H1 (cell line): ENCODE measurements around the gene ARMC3. TPM values are rescaled to one million over a fixed set of nuclear protein-coding genes. Genes with fewer than 3 reads are reported as not detected.

ENCODE experiments used
- CTCF ChIA-PET: fragments of 300-600 bp; sonication (Branson Sonifier 250); formaldehyde crosslinking; loops from one replicate; lab custom pipeline; 2021; ENCODE audit not compliant: partially characterized antibody; lab: Charles Lee
- POLR2A ChIA-PET: fragments of 300-600 bp; sonication (Branson Sonifier 250); formaldehyde crosslinking; loops from one replicate; lab custom pipeline; 2021; ENCODE audit warnings: inconsistent platforms; ENCODE audit not compliant: partially characterized antibody; lab: Charles Lee
- DNase-seq, 2 experiments: peaks; one replicate each; pipeline versions ENCODE4 v3.0.0 to v3.0.0-alpha.2; 2010 to 2022; ENCODE audit warnings: low spot score in 2 of 2, low read depth in 1 of 2, mixed read lengths in 1 of 2
- FAIRE-seq: peaks from 2 replicates; lab custom pipeline; 2011; peaks lifted over from hg19 to GRCh38; lab: Jason Lieb, UNC
- H2AFZ ChIP-seq: 2 replicates; pipeline ENCODE4 v1.8.1; 2012; ENCODE audit warnings: low read length, inconsistent platforms
- H2AK5ac ChIP-seq: 2 replicates; pipeline ENCODE4 v1.6.1; 2013; ENCODE audit warnings: low read depth, low read length
- H2BK120ac ChIP-seq: replicated peaks from 2 replicates; pipeline ENCODE3; 2013; ENCODE audit warnings: low read depth, low read length, inconsistent platforms
- H2BK12ac ChIP-seq: 2 replicates; pipeline ENCODE4 v1.6.1; 2013; ENCODE audit warnings: low read depth, low read length
- H2BK15ac ChIP-seq: 2 replicates; pipeline ENCODE4 v1.6.1; 2013; ENCODE audit warnings: low read length
- H2BK20ac ChIP-seq: 2 replicates; pipeline ENCODE4 v1.6.1; 2013; ENCODE audit warnings: low read length
- H2BK5ac ChIP-seq: 2 replicates; pipeline ENCODE4 v1.6.1; 2013; ENCODE audit warnings: low read depth, low read length
- H3K14ac ChIP-seq: 2 replicates; pipeline ENCODE4 v1.6.1; 2013; ENCODE audit warnings: inconsistent platforms; ENCODE audit not compliant: insufficient read length
- H3K18ac ChIP-seq: 2 replicates; pipeline ENCODE4 v1.6.1; 2013; ENCODE audit warnings: low read length; ENCODE audit errors: extremely low read depth
- H3K23ac ChIP-seq: 2 replicates; pipeline ENCODE4 v1.6.1; 2013; ENCODE audit warnings: inconsistent platforms; ENCODE audit not compliant: insufficient read length
- H3K23me2 ChIP-seq: 2 replicates; pipeline ENCODE4 v1.6.1; 2013; ENCODE audit warnings: low read depth, low read length
- H3K27ac ChIP-seq: 2 replicates; pipeline ENCODE4 v1.6.1; 2011; ENCODE audit warnings: low read depth, low read length, inconsistent platforms
- H3K27me3 ChIP-seq, 4 experiments: replicated peaks in 1 of 4; 1 replicate in 1 of 4; 2 replicates in 3 of 4; pipeline versions ENCODE4 v1.6.1 to v1.8.1; 2011 to 2013; ENCODE audit warnings: low read length in 3 of 4, mild to moderate bottlenecking in 3 of 4, inconsistent platforms in 2 of 4, mixed read lengths in 2 of 4, moderate library complexity in 1 of 4; ENCODE audit not compliant: control insufficient read depth in 3 of 4, insufficient read depth in 3 of 4; ENCODE audit errors: extremely low read depth in 1 of 4
- H3K36me3 ChIP-seq, 4 experiments: 2 replicates each; pipeline versions ENCODE4 v1.6.1 to v1.8.1; 2011 to 2013; ENCODE audit warnings: mild to moderate bottlenecking in 4 of 4, low read length in 3 of 4, moderate library complexity in 2 of 4, control low read depth in 1 of 4, inconsistent platforms in 1 of 4; ENCODE audit not compliant: insufficient read depth in 4 of 4, control insufficient read depth in 2 of 4
- H3K4ac ChIP-seq: replicated peaks from 2 replicates; pipeline ENCODE3; 2013; ENCODE audit warnings: low read length, low read depth, mixed read lengths, inconsistent platforms; ENCODE audit not compliant: insufficient read length
- H3K4me1 ChIP-seq, 4 experiments: replicated peaks in 1 of 4; 1 replicate in 1 of 4; 2 replicates in 3 of 4; pipeline versions ENCODE4 v1.6.1 to v1.8.1; 2011 to 2013; ENCODE audit warnings: low read length in 3 of 4, inconsistent platforms in 2 of 4, mixed read lengths in 1 of 4; ENCODE audit not compliant: insufficient read depth in 4 of 4, control insufficient read depth in 3 of 4
- H3K4me2 ChIP-seq, 2 experiments: 2 replicates each; pipeline versions ENCODE4 v1.6.1 to v1.8.1; 2011 to 2013; ENCODE audit warnings: low read depth in 2 of 2, low read length in 2 of 2, control low read depth in 1 of 2, inconsistent platforms in 1 of 2, mild to moderate bottlenecking in 1 of 2; ENCODE audit not compliant: insufficient read depth in 1 of 2
- H3K4me3 ChIP-seq, 4 experiments: fragments of 200-600, 300-600 bp in 1 of 4; sonication (generic), shearing (Covaris generic), sonication (Bioruptor Twin) in 1 of 4; 2 replicates each; pipeline versions ENCODE4 v1.5.1 to v1.8.1; 2011 to 2016; ENCODE audit warnings: low read length in 4 of 4, low read depth in 3 of 4, control low read depth in 2 of 4, inconsistent platforms in 2 of 4, mild to moderate bottlenecking in 2 of 4, mixed read lengths in 1 of 4, moderate library complexity in 1 of 4; ENCODE audit not compliant: insufficient read depth in 2 of 4; ENCODE audit errors: extremely low read depth in 1 of 4
- H3K56ac ChIP-seq: replicated peaks from 2 replicates; pipeline ENCODE3; 2013; ENCODE audit warnings: low read depth, mild to moderate bottlenecking, mixed read lengths, low read length, inconsistent platforms; ENCODE audit not compliant: insufficient read length
- H3K79me1 ChIP-seq: 2 replicates; pipeline ENCODE4 v1.6.1; 2013; ENCODE audit warnings: low read depth, low read length, control low read depth
- H3K79me2 ChIP-seq, 2 experiments: 2 replicates each; pipeline versions ENCODE4 v1.6.1 to v1.8.1; 2012 to 2013; ENCODE audit warnings: low read length in 2 of 2, mild to moderate bottlenecking in 2 of 2, inconsistent platforms in 1 of 2; ENCODE audit not compliant: insufficient read depth in 2 of 2, control insufficient read depth in 1 of 2
- H3K9ac ChIP-seq, 4 experiments: replicated peaks in 1 of 4; 1 replicate in 1 of 4; 2 replicates in 3 of 4; pipeline versions ENCODE4 v1.6.1 to v1.8.1; 2011 to 2013; ENCODE audit warnings: low read depth in 3 of 4, low read length in 3 of 4, control low read depth in 2 of 4, mild to moderate bottlenecking in 2 of 4, moderate library complexity in 2 of 4, inconsistent platforms in 1 of 4; ENCODE audit errors: extremely low read depth in 1 of 4
- H3K9me3 ChIP-seq, 2 experiments: 2 replicates each; pipeline versions ENCODE4 v1.6.1 to v1.8.1; 2012 to 2013; ENCODE audit warnings: mild to moderate bottlenecking in 2 of 2, moderate library complexity in 2 of 2, control low read depth in 1 of 2, inconsistent platforms in 1 of 2, low read depth in 1 of 2, low read length in 1 of 2, mixed read lengths in 1 of 2; ENCODE audit not compliant: insufficient read depth in 2 of 2
- H4K20me1 ChIP-seq, 2 experiments: replicated peaks in 1 of 2; 2 replicates each; pipeline versions ENCODE3 to v1.8.1; 2011 to 2013; ENCODE audit warnings: inconsistent platforms in 2 of 2, low read length in 2 of 2, mild to moderate bottlenecking in 1 of 2; ENCODE audit not compliant: insufficient read depth in 2 of 2, control insufficient read depth in 1 of 2
- H4K5ac ChIP-seq: 2 replicates; pipeline ENCODE4 v1.6.1; 2013; ENCODE audit warnings: low read length, low read depth, mixed read lengths, inconsistent platforms; ENCODE audit not compliant: insufficient read length
- H4K8ac ChIP-seq: 2 replicates; pipeline ENCODE4 v1.8.0; 2013; ENCODE audit warnings: mild to moderate bottlenecking, moderate library complexity, low read length, inconsistent platforms; ENCODE audit not compliant: insufficient read depth; ENCODE audit errors: extremely low read depth
- H4K91ac ChIP-seq: replicated peaks from 2 replicates; pipeline ENCODE3; 2013; ENCODE audit warnings: low read length, mixed read lengths, inconsistent platforms; ENCODE audit not compliant: insufficient read length
- ATF2 ChIP-seq: IDR thresholded peaks from 2 replicates; pipeline ENCODE4 v1.6.1; 2012; ENCODE audit warnings: low read length, inconsistent platforms
- CBX5 ChIP-seq: fragments of 300-800, 300-1000 bp; sonication (generic); IDR thresholded peaks from 2 replicates; pipeline ENCODE4 v1.7.1; 2016; ENCODE audit warnings: antibody characterized with exemption, low read length, low read depth
- CHD2 ChIP-seq: IDR thresholded peaks from 2 replicates; pipeline ENCODE4 v1.6.1; 2012; ENCODE audit warnings: low read length, improper control_type of control experiment
- RAD21 ChIP-seq, 2 experiments: IDR thresholded peaks in 1 of 2; conservative IDR thresholded peaks in 1 of 2; 2 replicates each; pipeline ENCODE4 v1.6.1; 2011; ENCODE audit warnings: low read depth in 2 of 2, low read length in 2 of 2, improper control_type of control experiment in 1 of 2, inconsistent platforms in 1 of 2, mild to moderate bottlenecking in 1 of 2, moderate library complexity in 1 of 2
- SP1 ChIP-seq: IDR thresholded peaks from 2 replicates; pipeline ENCODE4 v1.6.1; 2011; ENCODE audit warnings: low read depth, low read length
- WGBS, 2 experiments: shearing (Covaris generic) in 1 of 2; methylation state at CpG; one replicate each; pipeline versions ENCODE4 v1.1.6 to v1.1.7; 2013 to 2015; ENCODE audit warnings: low lambda C conversion rate in 2 of 2, mixed read lengths in 2 of 2, inconsistent platforms in 1 of 2, low coverage in 1 of 2, missing lambda C conversion rate in 1 of 2; ENCODE audit not compliant: insufficient replicate concordance in 2 of 2, insufficient coverage in 1 of 2, insufficient read length in 1 of 2; ENCODE audit errors: extremely low coverage in 1 of 2, missing lambda C conversion rate in 1 of 2; 5-methylcytosine and 5-hydroxymethylcytosine counted together
- polyA plus RNA-seq, 7 experiments: library from polyadenylated mRNA; depleted of rRNA in 3 of 7; stranded (reverse) in 5 of 7; unstranded in 2 of 7; fragments of >200 nt in 5 of 7; fragments of 200-250 nt in 2 of 7; gene quantifications; 1 replicate in 5 of 7; 2 replicates in 1 of 7; 4 replicates in 1 of 7; pipeline versions ENCODE4 v1.2.1 to v1.2.3, GENCODE V29; 2011 to 2013; ENCODE audit warnings: missing spikeins in 2 of 7, mixed read lengths in 2 of 7
- total RNA-seq: library from RNA; stranded (reverse); fragmentation: NEBNext Ultra II Directional; extraction: Animal tissue kit (Norgen Biotek cat#: 25700); gene quantifications from 2 replicates; pipeline ENCODE4 v1.2.1, GENCODE V29; 2021
- TF ChIP-seq, protein P1 (sequence below): IDR thresholded peaks from 2 replicates; pipeline ENCODE4 v1.6.1; 2012; ENCODE audit warnings: inconsistent platforms

ARMC3 gene
- total and polyA plus RNA-seq, 2 of the 8 experiments (the other 6 are each of a cell fraction or from before 2014, with no cell fraction given): 0.15 TPM

DNA sequence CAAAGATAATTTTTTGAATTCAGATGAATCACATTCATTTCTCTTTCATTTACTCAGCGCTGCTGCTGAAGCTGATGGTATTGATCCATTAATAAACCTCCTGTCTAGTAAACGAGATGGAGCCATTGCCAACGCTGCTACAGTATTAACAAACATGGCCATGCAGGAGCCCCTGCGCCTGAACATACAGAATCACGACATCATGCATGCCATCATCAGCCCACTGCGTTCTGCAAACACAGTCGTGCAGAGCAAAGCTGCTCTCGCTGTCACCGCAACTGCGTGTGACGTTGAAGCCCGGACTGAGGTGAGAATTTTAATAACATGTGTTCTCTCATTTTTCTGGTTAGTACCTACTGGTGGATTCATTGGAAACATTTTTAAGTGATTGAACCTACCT lies 70.2 kb downstream of the ARMC3 start:
- H3K56ac ChIP-seq: no peak overlapping the region
- DNase-seq: no peak
- no peak for TF ChIP-seq CHD2
- no peak for TF ChIP-seq CBX5
- TF ChIP-seq, protein P1, sequence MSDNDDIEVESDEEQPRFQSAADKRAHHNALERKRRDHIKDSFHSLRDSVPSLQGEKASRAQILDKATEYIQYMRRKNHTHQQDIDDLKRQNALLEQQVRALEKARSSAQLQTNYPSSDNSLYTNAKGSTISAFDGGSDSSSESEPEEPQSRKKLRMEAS: no peak
- no peak for TF ChIP-seq SP1
- no peak for TF ChIP-seq ATF2
- TF ChIP-seq RAD21 (IDR thresholded peaks at IDR 0.05 in 1 of 2, conservative IDR thresholded peaks at IDR 0.05 in 1 of 2; ENCODE audit: low read depth in 2 of 2, low read length in 2 of 2): no peak
- TF ChIP-seq, all 59 proteins: peak for 0
- Histone ChIP-seq H4K5ac (no peak overlapping the region), H3K27me3 (no peaks in the 10 kb centered on the region), H2BK20ac (no peak overlapping the region), H2AFZ (no peak overlapping the region), H2BK12ac (no peak overlapping the region), H3K27ac (no peak overlapping the region), H2BK120ac (no peak overlapping the region), H3K18ac (no peak overlapping the region), H4K8ac (no peak overlapping the region), H3K79me1 (no peaks in the 10 kb centered on the region; the same call in 1 of the 2 replicates), H3K4me1 (peaks cover 0 to 3% (median under 1%) of the 10 kb centered on the region in 4 experiments; a peak in 3 of 7 replicates), H2BK15ac (no peak overlapping the region), H3K4ac (no peak overlapping the region), H2BK5ac (no peak overlapping the region), H4K20me1 (no peaks in the 10 kb centered on the region), H3K23ac (no peak overlapping the region), H3K23me2 (no peaks in the 10 kb centered on the region), H3K14ac (no peak overlapping the region), H3K4me2 (no peak overlapping the region), H4K91ac (no peak overlapping the region), H3K9me3 (no peaks in the 10 kb centered on the region), H3K4me3 (no peak overlapping the region), H3K9ac (no peak overlapping the region), H3K36me3 (no peaks in the 10 kb centered on the region), H3K79me2 (no peaks in the 10 kb centered on the region), H2AK5ac (no peak overlapping the region)
- WGBS, 2 experiments: 90% methylated on average over 12 of the region's 12 CpGs; no CpG with 5 or more reads in 1 of the 2 experiments
- FAIRE-seq: no peak
- CTCF ChIA-PET: interaction anchor here (1.4 to 1.5 kb wide), 2 partner anchors 38 to 57 kb away, joined by 3 to 4 read pairs; no protein-coding TSS in a partner anchor
- POLR2A ChIA-PET: no interaction called here
